WTC11 (cell line): Measurements from ENCODE around the gene USP15. TPM values are rescaled to one million over a fixed set of nuclear protein-coding genes. Genes with fewer than 3 reads are reported as not detected.

Source experiments
- ATAC-seq: fragments of 200-7000 bp; cut with Tn5 transposase; 2 replicates; pipeline ENCODE4 v1.10.0; 2021; ENCODE audit warnings: mild to moderate bottlenecking, moderate library complexity
- CTCF ChIA-PET: fragments of 300-600 bp; sonication (Branson Sonifier 250); formaldehyde crosslinking; loops from one replicate; lab custom pipeline; 2021; ENCODE audit warnings: antibody characterized with exemption; lab: Charles Lee
- POLR2A ChIA-PET: fragments of 350-600 bp; sonication (Branson Sonifier 250); formaldehyde crosslinking; loops from one replicate; lab custom pipeline; 2021; ENCODE audit warnings: antibody characterized with exemption; lab: Charles Lee
- DNase-seq: peaks from one replicate; pipeline ENCODE4 v3.0.0; 2021; ENCODE audit warnings: low spot score
- H3K27ac Mint-ChIP-seq: 2 replicates; pipeline ENCODE4 v1.8.0; 2021; ENCODE audit warnings: mixed read lengths
- H3K27me3 Mint-ChIP-seq: 2 replicates; pipeline ENCODE4 v1.8.0; 2021; ENCODE audit warnings: low read depth, mild to moderate bottlenecking, moderate library complexity, mixed read lengths
- H3K36me3 Mint-ChIP-seq: 2 replicates; pipeline ENCODE4 v1.8.0; 2021; ENCODE audit warnings: mixed read lengths
- H3K4me1 Mint-ChIP-seq: 2 replicates; pipeline ENCODE4 v1.8.0; 2022; ENCODE audit warnings: mixed read lengths
- H3K4me3 Mint-ChIP-seq: 2 replicates; pipeline ENCODE4 v1.8.0; 2021; ENCODE audit warnings: mild to moderate bottlenecking, moderate library complexity, mixed read lengths
- H3K9me3 Mint-ChIP-seq: 2 replicates; pipeline ENCODE4 v1.8.0; 2021; ENCODE audit warnings: mixed read lengths
- CBFB ChIP-seq: sonication (generic); formaldehyde crosslinking; IDR thresholded peaks from 2 replicates; pipeline ENCODE4 v1.8.1; 2022; ENCODE audit warnings: mild to moderate bottlenecking, low read depth, missing genetic modification reagents
- E2F1 ChIP-seq: sonication (generic); formaldehyde crosslinking; IDR thresholded peaks from 2 replicates; pipeline ENCODE4 v1.8.0; 2022; ENCODE audit warnings: mild to moderate bottlenecking, missing genetic modification reagents
- E2F5 ChIP-seq: sonication (generic); formaldehyde crosslinking; IDR thresholded peaks from 2 replicates; pipeline ENCODE4 v1.8.1; 2022; ENCODE audit warnings: mild to moderate bottlenecking, moderate library complexity, missing genetic modification reagents
- ETV6 ChIP-seq: sonication (generic); formaldehyde crosslinking; IDR thresholded peaks from 2 replicates; pipeline ENCODE4 v1.8.1; 2022; ENCODE audit warnings: mild to moderate bottlenecking, missing genetic modification reagents
- GRHL2 ChIP-seq: fragments of 250-450 bp; sonication (Bioruptor Pico); IDR thresholded peaks from 2 replicates; pipeline ENCODE4 v1.8.0; 2022; ENCODE audit warnings: mild to moderate bottlenecking, moderate library complexity; ENCODE audit not compliant: insufficient replicate concordance, severe bottlenecking
- HMGXB4 ChIP-seq: sonication (generic); formaldehyde crosslinking; IDR thresholded peaks from 2 replicates; pipeline ENCODE4 v1.8.1; 2023; ENCODE audit warnings: mild to moderate bottlenecking, moderate library complexity, missing genetic modification reagents
- MYBL2 ChIP-seq: sonication (generic); formaldehyde crosslinking; IDR thresholded peaks from 2 replicates; pipeline ENCODE4 v1.8.1; 2023; ENCODE audit warnings: mild to moderate bottlenecking, moderate library complexity, missing genetic modification reagents
- NFATC4 ChIP-seq: fragments of 250-450 bp; sonication (Bioruptor Pico); IDR thresholded peaks from 2 replicates; pipeline ENCODE4 v1.9.0; 2021; ENCODE audit warnings: mild to moderate bottlenecking
- NR1H2 ChIP-seq: sonication (generic); formaldehyde crosslinking; IDR thresholded peaks from 2 replicates; pipeline ENCODE4 v1.9.0; 2021; ENCODE audit warnings: mild to moderate bottlenecking, moderate library complexity, missing genetic modification reagents
- NR2C2 ChIP-seq: sonication (generic); formaldehyde crosslinking; IDR thresholded peaks from 2 replicates; pipeline ENCODE4 v1.8.0; 2022; ENCODE audit warnings: mild to moderate bottlenecking, missing genetic modification reagents
- RORB ChIP-seq: fragments of 250-450 bp; sonication (Bioruptor Pico); IDR thresholded peaks from 2 replicates; pipeline ENCODE4 v1.9.0; 2021; ENCODE audit warnings: mild to moderate bottlenecking
- SP1 ChIP-seq: sonication (generic); formaldehyde crosslinking; conservative IDR thresholded peaks from 2 replicates; pipeline ENCODE4 v1.8.1; 2022; ENCODE audit warnings: missing genetic modification reagents
- TEAD4 ChIP-seq: sonication (generic); formaldehyde crosslinking; IDR thresholded peaks from 2 replicates; pipeline ENCODE4 v1.8.0; 2022; ENCODE audit warnings: mild to moderate bottlenecking, missing genetic modification reagents
- ZNF671 ChIP-seq: fragments of 250-450 bp; sonication (Bioruptor Pico); IDR thresholded peaks from 2 replicates; pipeline ENCODE4 v1.8.0; 2021; ENCODE audit warnings: mild to moderate bottlenecking
- total RNA-seq: library from RNA; stranded (reverse); gene quantifications from 3 replicates; pipeline ENCODE4 v1.2.3, GENCODE V29; 2021
- TF ChIP-seq, protein P1 (sequence below): sonication (generic); formaldehyde crosslinking; IDR thresholded peaks from 2 replicates; pipeline ENCODE4 v1.8.1; 2023; ENCODE audit warnings: mild to moderate bottlenecking, missing genetic modification reagents
- TF ChIP-seq, protein P2 (sequence below): fragments of 200-600 bp; IDR thresholded peaks from 2 replicates; pipeline ENCODE4 v1.8.0; 2022; ENCODE audit warnings: antibody characterized with exemption
- TF ChIP-seq, protein P3 (sequence below): sonication (generic); formaldehyde crosslinking; IDR thresholded peaks from 2 replicates; pipeline ENCODE4 v1.8.1; 2022; ENCODE audit warnings: low read depth, missing genetic modification reagents, borderline replicate concordance

Gene USP15
- total RNA-seq, 1 experiment from 2014 or later: 37.2 TPM

GRCh38 chr12:62259993-62260732, at the start of gene USP15 (continued):
- TF ChIP-seq E2F5 (CRISPR knock-in tag): 0 out of 2 replicates have a peak, but pooled peaks have one; percentile 45
- no peak for TF ChIP-seq E2F1 (CRISPR knock-in tag)
- TF ChIP-seq GRHL2 (CRISPR knock-in tag): no peak
- TF ChIP-seq, protein P1, sequence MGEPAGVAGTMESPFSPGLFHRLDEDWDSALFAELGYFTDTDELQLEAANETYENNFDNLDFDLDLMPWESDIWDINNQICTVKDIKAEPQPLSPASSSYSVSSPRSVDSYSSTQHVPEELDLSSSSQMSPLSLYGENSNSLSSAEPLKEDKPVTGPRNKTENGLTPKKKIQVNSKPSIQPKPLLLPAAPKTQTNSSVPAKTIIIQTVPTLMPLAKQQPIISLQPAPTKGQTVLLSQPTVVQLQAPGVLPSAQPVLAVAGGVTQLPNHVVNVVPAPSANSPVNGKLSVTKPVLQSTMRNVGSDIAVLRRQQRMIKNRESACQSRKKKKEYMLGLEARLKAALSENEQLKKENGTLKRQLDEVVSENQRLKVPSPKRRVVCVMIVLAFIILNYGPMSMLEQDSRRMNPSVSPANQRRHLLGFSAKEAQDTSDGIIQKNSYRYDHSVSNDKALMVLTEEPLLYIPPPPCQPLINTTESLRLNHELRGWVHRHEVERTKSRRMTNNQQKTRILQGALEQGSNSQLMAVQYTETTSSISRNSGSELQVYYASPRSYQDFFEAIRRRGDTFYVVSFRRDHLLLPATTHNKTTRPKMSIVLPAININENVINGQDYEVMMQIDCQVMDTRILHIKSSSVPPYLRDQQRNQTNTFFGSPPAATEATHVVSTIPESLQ (CRISPR knock-in tag): no peak
- TF ChIP-seq HMGXB4: peak; percentile 96
- no peak for TF ChIP-seq NR2C2 (CRISPR knock-in tag)
- 0 out of 2 replicates have a peak, but pooled peaks have one; percentile 82 for TF ChIP-seq MYBL2 (CRISPR knock-in tag)
- TF ChIP-seq, protein P2, sequence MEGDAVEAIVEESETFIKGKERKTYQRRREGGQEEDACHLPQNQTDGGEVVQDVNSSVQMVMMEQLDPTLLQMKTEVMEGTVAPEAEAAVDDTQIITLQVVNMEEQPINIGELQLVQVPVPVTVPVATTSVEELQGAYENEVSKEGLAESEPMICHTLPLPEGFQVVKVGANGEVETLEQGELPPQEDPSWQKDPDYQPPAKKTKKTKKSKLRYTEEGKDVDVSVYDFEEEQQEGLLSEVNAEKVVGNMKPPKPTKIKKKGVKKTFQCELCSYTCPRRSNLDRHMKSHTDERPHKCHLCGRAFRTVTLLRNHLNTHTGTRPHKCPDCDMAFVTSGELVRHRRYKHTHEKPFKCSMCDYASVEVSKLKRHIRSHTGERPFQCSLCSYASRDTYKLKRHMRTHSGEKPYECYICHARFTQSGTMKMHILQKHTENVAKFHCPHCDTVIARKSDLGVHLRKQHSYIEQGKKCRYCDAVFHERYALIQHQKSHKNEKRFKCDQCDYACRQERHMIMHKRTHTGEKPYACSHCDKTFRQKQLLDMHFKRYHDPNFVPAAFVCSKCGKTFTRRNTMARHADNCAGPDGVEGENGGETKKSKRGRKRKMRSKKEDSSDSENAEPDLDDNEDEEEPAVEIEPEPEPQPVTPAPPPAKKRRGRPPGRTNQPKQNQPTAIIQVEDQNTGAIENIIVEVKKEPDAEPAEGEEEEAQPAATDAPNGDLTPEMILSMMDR: peak; percentile 58; the same call in 1 of the 2 replicates
- no peak for TF ChIP-seq TEAD4 (CRISPR knock-in tag)
- no peak for TF ChIP-seq NFATC4 (CRISPR knock-in tag)
- TF ChIP-seq SP1: peak; percentile 97
- peak; percentile 91 for TF ChIP-seq ETV6 (CRISPR knock-in tag)
- TF ChIP-seq, protein P3, sequence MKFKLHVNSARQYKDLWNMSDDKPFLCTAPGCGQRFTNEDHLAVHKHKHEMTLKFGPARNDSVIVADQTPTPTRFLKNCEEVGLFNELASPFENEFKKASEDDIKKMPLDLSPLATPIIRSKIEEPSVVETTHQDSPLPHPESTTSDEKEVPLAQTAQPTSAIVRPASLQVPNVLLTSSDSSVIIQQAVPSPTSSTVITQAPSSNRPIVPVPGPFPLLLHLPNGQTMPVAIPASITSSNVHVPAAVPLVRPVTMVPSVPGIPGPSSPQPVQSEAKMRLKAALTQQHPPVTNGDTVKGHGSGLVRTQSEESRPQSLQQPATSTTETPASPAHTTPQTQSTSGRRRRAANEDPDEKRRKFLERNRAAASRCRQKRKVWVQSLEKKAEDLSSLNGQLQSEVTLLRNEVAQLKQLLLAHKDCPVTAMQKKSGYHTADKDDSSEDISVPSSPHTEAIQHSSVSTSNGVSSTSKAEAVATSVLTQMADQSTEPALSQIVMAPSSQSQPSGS: no peak
- no peak for TF ChIP-seq NR1H2 (CRISPR knock-in tag)
- TF ChIP-seq RORB (CRISPR knock-in tag): no peak
- TF ChIP-seq ZNF671 (CRISPR knock-in tag): no peak
- TF ChIP-seq, all 79 proteins: peak for 18

GRCh38 chr12:62210422-62210821, 49.8 kb upstream of the USP15 start:
- peak; percentile 62; the same call in 1 of the 2 replicates for ATAC-seq
- Mint-ChIP-seq H3K36me3 (no peaks in the 10 kb centered on the region), H3K4me1 (peaks cover 3% of the 10 kb centered on the region), H3K27ac (no peak overlapping the region), H3K4me3 (no peak overlapping the region), H3K9me3 (peaks cover 6% of the 10 kb centered on the region; the same call in 1 of the 2 replicates), H3K27me3 (no peaks in the 10 kb centered on the region; the same call in 1 of the 2 replicates)
- POLR2A ChIA-PET: no interaction called here
- CTCF ChIA-PET: interaction anchor here (0.6 to 1.6 kb wide), 18 partner anchors 8 to 363 kb away, joined by 3 to 8 read pairs (median 4); partner anchors contain the start of gene USP15
- no peak for TF ChIP-seq CBFB (CRISPR knock-in tag)
- TF ChIP-seq, protein P2: peak; percentile 76
- DNase-seq: peak; percentile 40
